ENCODE data around the gene FMN1.

The FMN1 gene

DNA sequence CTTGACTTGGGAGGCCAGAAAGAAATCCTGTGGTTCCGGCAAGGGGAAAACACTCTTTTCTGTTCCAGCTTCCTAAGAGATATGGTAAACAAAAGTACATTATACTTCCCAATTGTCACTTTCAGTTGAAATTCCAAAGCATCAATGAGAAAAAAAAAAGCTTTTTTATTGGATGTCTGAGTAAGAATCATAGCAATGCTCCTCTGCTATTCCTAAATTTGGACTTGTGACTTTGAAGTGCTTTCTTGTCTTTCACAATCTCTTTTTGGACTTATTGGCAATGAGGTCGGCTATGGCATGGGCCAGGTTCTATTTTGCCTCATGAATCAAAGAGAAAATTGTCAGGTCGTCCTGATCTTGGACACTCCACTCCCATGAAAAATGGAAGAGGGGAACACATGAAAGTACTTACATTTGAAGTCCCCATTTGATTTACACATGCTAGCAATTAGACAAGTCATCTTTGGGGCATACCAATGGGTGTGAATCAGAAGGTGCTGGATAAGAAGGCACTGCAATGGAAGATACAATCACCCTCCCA is 306.2 kb downstream of the FMN1 start:
- Histone ChIP-seq H3K27me3 (ENCODE audit: low read depth) (0 out of 2 replicates have a peak, but pooled peaks cover 3% of the 10 kb centered on the region), H3K36me3 (replicated peaks) (no peaks in the 10 kb centered on the region), H3K9me3 (no peaks in the 10 kb centered on the region), H3K4me1 (no peaks in the 10 kb centered on the region), H3K4me3 (no peak overlapping the region)
- no peak for DNase-seq (ENCODE audit: low spot score in 2 of 2)
- in situ Hi-C loops (cut with MboI; ENCODE audit: low sequenced_read_pairs), result no loop called here

DNA sequence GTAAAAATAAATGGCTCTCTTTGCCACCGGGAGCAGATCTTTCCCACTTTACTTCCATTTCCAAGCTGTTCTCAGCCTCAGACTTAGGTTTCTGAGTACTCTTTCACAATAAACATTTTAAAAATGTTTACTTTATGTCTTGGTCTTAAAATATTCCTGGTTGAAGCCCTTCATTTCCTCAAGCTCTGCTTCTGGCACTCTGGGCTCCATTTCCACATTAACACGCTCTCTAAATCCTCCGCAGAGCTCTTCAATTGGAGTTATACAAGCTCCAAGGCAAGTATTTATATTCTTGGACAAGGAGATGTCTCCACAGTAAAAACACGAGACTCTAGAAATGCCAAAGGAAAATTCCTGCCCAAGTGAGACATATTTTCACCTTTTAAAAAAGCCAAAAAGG is 307.4 kb downstream of the FMN1 start:
- DNase-seq (ENCODE audit: low spot score in 2 of 2), result no peak
- Histone ChIP-seq H3K4me3 (no peak overlapping the region), H3K9me3 (no peaks in the 10 kb centered on the region), H3K4me1 (no peaks in the 10 kb centered on the region), H3K36me3 (replicated peaks) (no peaks in the 10 kb centered on the region), H3K27me3 (ENCODE audit: low read depth) (0 out of 2 replicates have a peak, but pooled peaks cover 3% of the 10 kb centered on the region)
- in situ Hi-C loops (cut with MboI; ENCODE audit: low sequenced_read_pairs), result no loop called here

DNA sequence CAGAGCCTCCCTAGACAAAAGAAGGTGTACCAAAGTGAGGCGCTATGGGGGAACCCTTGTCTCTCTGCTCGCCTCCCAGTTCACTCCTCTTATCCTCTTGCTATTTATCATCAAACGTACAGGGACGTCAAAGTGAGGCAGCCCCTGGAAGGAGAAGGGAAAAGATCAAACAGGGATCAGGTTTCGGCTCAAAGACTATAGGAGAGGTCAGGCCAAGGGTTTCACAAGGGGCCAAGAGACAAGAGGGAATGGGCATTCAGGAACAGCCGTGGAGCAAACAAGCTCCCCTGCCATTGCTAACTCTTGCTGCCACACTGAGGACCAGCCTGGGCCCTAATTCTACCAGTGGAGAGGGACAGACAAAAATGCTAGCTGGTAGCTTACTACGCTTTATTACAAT is 308.1 kb downstream of the FMN1 start:
- no peaks in the 10 kb centered on the region for H3K9me3 ChIP-seq

DNA sequence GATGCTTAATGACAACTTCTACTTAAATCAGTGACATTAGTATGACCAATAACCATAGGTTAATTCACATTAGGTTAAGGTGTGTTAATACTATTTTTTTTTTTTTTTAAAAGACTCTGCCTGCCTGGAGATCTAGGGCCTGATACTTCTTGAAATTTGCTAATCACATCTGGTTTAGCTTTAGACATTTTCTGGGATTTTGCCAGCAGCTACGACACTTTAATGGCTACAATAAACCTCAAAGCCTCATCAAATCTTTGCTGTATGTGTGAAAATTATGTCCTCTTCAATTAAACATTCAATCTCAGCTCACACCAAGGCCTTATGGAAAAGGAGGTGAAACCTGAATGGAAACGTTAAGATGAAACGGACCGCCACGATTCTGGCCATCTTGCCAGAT is 308.8 kb downstream of the FMN1 start:
- DNase-seq (ENCODE audit: low spot score in 2 of 2), result no peak
- Histone ChIP-seq H3K9me3 (no peaks in the 10 kb centered on the region), H3K4me3 (no peak overlapping the region), H3K36me3 (replicated peaks) (no peaks in the 10 kb centered on the region), H3K27me3 (ENCODE audit: low read depth) (0 out of 2 replicates have a peak, but pooled peaks cover 3% of the 10 kb centered on the region), H3K4me1 (no peaks in the 10 kb centered on the region)
- in situ Hi-C loops (cut with MboI; ENCODE audit: low sequenced_read_pairs), result no loop called here

More for the DNA sequence above, 308.1 kb downstream of the FMN1 start:
- no peak for DNase-seq (ENCODE audit: low spot score in 2 of 2)
- in situ Hi-C loops (cut with MboI; ENCODE audit: low sequenced_read_pairs), result no loop called here
- H3K4me3 ChIP-seq, result no peak overlapping the region
- H3K4me1 ChIP-seq, result no peaks in the 10 kb centered on the region
- H3K27me3 ChIP-seq (ENCODE audit: low read depth), result 0 out of 2 replicates have a peak, but pooled peaks cover 3% of the 10 kb centered on the region
- no peaks in the 10 kb centered on the region for H3K36me3 ChIP-seq (replicated peaks)

DNA sequence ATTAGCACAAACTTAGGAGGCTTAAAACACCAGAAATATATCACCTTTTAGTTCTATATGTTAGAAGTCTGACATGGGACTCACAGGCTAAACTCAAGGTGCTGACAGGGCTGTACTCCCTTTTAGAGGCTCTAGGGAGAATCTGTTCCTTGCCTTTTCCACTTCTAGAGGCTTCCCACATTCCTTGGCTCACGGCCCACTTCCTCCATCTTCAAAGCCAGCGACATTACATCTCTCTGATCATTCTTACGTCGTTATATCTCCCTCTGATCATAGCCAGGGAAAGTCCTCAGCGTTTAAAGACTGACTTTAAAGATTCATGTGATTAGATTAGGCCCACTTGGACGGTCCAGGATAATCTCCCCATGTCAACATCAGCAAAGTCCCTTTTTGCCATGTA is 310.4 kb downstream of the FMN1 start:
- H3K27me3 ChIP-seq (ENCODE audit: low read depth), result 0 out of 2 replicates have a peak, but pooled peaks cover 3% of the 10 kb centered on the region
- no peaks in the 10 kb centered on the region for H3K4me1 ChIP-seq
- H3K4me3 ChIP-seq, result no peak overlapping the region
- in situ Hi-C loops (cut with MboI; ENCODE audit: low sequenced_read_pairs), result no loop called here
- H3K36me3 ChIP-seq (replicated peaks), result no peaks in the 10 kb centered on the region
- no peaks in the 10 kb centered on the region for H3K9me3 ChIP-seq
- DNase-seq (ENCODE audit: low spot score in 2 of 2), result no peak

DNA sequence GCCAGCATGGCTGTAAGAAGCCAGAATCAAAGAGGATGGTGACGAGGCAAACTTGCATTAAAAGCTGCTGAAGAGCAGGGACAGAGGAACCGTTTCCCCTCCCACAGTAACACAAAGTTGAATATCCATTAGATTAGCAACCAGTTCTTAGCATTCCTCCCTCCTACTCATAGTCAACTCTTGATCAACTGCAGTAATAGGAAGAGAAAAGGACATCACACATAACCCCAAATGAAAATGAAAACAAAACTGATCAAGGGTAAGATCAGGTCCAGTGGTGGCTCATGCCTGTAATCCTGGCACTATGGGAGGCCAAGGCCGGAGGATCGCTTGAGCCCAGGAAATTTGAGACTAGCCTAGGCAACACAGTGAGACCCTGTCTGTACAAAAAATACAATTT is 311.6 kb downstream of the FMN1 start:
- no peaks in the 10 kb centered on the region for H3K9me3 ChIP-seq
- no peak for DNase-seq (ENCODE audit: low spot score in 2 of 2)
- in situ Hi-C loops (cut with MboI; ENCODE audit: low sequenced_read_pairs), result no loop called here
- H3K4me1 ChIP-seq, result no peaks in the 10 kb centered on the region
- no peak overlapping the region for H3K4me3 ChIP-seq
- H3K27me3 ChIP-seq (ENCODE audit: low read depth), result peaks cover 3% of the 10 kb centered on the region; the same call in 1 of the 2 replicates
- no peaks in the 10 kb centered on the region for H3K36me3 ChIP-seq (replicated peaks)

DNA sequence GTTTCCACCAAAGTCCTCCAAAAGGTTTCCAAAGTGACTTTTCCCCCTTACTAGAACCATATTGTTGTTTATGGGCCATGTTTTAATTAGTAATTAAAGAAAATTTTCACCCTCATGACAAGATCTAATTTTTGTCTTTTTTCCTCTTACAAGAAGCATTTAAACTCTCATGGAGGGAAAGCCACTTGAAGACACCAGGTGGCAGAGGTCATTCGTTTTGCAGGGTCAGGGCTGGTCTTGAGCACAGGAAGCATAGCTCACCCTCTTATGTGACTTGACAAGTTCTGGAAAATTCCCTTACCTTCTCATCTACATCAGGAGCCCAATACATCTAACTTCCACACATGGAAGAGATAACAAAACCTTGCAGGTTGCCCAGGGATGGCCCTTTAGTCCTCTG is 313.0 kb downstream of the FMN1 start:
- Histone ChIP-seq H3K4me3 (no peak overlapping the region), H3K27me3 (ENCODE audit: low read depth) (no peaks in the 10 kb centered on the region; the same call in 1 of the 2 replicates), H3K9me3 (no peaks in the 10 kb centered on the region), H3K36me3 (replicated peaks) (no peaks in the 10 kb centered on the region), H3K4me1 (no peaks in the 10 kb centered on the region)
- DNase-seq (ENCODE audit: low spot score in 2 of 2), result no peak
- in situ Hi-C loops (cut with MboI; ENCODE audit: low sequenced_read_pairs), result no loop called here

DNA sequence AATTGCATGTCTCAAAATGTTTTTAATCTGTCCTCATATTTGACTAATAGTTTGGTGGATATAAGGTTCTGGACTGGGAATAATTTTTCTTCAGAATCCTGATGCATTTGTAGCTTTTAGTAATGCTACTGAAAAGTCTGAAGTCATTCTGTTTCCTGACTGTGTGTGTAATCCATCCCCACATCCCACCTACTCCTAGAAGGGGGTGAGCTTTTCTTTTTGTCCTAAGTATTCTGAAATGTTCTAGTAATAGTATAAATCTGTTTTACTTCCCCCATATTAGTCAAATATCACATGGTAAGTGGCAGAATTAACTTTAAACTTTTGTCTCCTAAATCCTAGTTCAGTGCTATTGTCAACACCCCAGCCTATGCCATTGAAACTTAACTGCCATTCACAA is 313.9 kb downstream of the FMN1 start:
- Histone ChIP-seq H3K4me1 (no peaks in the 10 kb centered on the region), H3K9me3 (no peaks in the 10 kb centered on the region), H3K27me3 (ENCODE audit: low read depth) (no peaks in the 10 kb centered on the region; the same call in 1 of the 2 replicates), H3K36me3 (replicated peaks) (no peaks in the 10 kb centered on the region), H3K4me3 (no peak overlapping the region)
- in situ Hi-C loops (cut with MboI; ENCODE audit: low sequenced_read_pairs), result no loop called here
- DNase-seq (ENCODE audit: low spot score in 2 of 2), result no peak

DNA sequence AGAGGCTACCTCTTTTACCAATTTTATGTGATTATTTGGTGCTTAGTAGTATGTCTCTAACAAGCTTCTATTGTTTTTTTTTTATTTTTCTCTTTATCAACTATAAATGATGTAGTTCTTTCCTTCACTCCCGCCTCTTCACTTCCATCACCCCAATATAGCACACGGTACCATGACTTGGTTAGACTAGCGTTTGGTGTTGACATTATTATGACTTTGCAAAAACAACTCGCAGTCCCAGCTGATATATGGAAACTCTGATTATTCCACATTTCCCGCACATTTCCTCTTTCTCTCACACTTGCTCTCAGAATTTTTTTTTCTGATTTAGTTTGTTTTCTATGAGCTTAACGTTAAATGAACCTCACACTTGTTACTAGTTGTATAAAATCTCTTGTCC is 314.5 kb downstream of the FMN1 start:
- Histone ChIP-seq H3K4me3 (no peak overlapping the region), H3K9me3 (no peaks in the 10 kb centered on the region), H3K27me3 (ENCODE audit: low read depth) (no peaks in the 10 kb centered on the region; the same call in 1 of the 2 replicates), H3K36me3 (replicated peaks) (no peaks in the 10 kb centered on the region), H3K4me1 (no peaks in the 10 kb centered on the region)
- in situ Hi-C loops (cut with MboI; ENCODE audit: low sequenced_read_pairs), result no loop called here
- DNase-seq (ENCODE audit: low spot score in 2 of 2), result no peak

DNA sequence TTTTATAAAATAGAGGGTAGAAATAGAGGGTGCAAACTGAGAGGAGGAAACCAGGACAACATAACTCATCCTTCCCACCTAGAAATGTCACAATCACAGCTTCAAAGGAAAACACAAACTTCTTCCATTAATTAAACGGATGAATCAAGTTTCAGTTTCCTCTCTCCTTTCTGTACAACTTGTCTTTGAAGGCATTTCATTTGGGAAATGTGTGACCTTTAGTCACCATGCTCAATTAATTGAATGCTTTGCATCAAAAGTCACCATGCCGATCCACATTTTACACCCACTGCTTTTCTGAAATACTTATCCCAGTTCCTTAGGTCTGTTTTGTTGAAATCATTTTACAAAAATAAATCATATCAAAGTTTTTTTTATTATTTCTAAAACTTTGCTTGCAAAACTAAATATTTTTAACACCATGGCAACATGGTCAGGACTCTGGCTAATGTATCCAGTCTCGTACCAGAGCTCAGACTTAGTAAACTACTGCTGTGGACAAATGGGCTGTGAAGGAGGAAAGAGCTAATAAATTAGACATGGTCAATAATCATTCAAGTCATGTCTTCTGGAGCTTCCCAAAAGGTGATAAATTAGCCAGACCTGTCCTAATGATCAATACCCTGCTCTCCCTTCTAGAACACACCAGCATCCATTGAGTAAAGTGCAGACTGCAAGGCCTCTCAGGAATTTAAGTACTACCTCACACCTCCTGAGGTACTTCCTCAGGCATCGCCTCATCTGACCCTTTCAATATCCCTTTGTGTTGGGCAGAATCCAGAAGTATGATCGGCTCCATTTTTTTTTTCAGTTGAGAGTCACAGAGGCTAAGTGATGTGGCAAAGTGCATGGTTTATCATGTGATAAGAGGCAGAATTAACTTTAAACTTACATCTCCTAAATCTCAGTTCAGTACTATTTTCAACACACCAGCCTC is 315.4 kb downstream of the FMN1 start:
- H3K27me3 ChIP-seq (ENCODE audit: low read depth), result no peaks in the 10 kb centered on the region; the same call in 1 of the 2 replicates
- no peaks in the 10 kb centered on the region for H3K4me1 ChIP-seq
- H3K4me3 ChIP-seq, result no peak overlapping the region
- in situ Hi-C loops (cut with MboI; ENCODE audit: low sequenced_read_pairs), result no loop called here
- H3K9me3 ChIP-seq, result no peaks in the 10 kb centered on the region
- no peaks in the 10 kb centered on the region for H3K36me3 ChIP-seq (replicated peaks)
- DNase-seq (ENCODE audit: low spot score in 2 of 2), result no peak

DNA sequence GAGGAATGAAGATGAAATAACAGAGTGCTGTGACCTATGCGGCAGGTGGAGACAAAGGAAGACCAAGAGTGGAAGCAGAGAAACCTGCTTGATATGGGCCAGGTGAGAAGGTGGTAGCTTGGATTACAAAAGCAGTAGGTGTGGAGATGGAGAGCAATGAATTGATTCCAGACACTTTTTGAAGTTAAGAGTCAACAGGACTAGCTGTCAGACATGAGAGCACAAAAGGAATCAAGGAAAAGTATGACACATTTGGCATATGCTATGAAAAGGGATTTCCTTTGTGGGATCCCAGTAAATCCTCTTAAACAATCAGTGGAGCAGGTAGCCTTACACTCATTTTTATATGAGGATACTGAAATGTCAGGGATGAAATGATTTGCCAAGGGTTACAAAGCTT is 316.2 kb downstream of the FMN1 start:
- Histone ChIP-seq H3K9me3 (no peaks in the 10 kb centered on the region), H3K4me3 (no peak overlapping the region), H3K36me3 (replicated peaks) (no peaks in the 10 kb centered on the region), H3K4me1 (no peaks in the 10 kb centered on the region), H3K27me3 (ENCODE audit: low read depth) (no peaks in the 10 kb centered on the region; the same call in 1 of the 2 replicates)
- in situ Hi-C loops (cut with MboI; ENCODE audit: low sequenced_read_pairs), result no loop called here
- no peak for DNase-seq (ENCODE audit: low spot score in 2 of 2)

DNA sequence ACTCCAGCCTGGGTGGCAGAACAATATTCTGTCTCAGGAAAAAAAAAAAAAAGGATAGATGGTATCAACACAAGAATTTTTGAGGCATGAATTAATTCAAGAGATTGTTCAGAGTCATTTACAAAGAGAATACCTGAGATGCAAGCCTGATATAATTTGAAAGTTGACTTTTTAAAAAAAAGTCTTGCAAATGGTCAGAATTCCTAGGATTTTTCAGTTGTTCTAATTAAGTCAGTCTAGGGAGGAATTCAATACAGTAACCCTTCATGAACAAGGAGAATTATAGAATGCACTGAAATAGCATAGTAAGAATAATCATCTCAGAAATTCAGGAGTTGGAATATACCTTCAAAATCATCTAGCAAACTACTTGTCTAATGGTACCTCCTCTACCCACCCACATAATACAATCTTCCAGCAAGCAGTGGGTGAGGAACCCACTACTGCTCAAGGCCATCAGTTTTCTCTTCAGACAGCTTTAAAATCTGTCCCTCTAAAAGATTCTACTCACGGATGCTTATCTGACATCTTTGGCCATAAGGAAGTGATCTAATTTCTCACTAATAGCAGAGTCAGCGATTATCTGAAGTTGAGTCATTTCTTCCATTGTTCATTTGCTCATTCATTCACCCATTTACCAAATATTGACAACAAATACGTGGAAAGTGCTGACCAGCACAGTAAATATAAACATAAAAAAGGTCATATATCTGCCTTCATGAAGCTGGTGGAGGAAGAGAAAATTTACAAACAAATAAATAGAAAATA is 317.1 kb downstream of the FMN1 start:
- no peaks in the 10 kb centered on the region for H3K4me1 ChIP-seq
- no peak overlapping the region for H3K4me3 ChIP-seq
- no peak for DNase-seq (ENCODE audit: low spot score in 2 of 2)
- no peaks in the 10 kb centered on the region; the same call in 1 of the 2 replicates for H3K27me3 ChIP-seq (ENCODE audit: low read depth)
- no peaks in the 10 kb centered on the region for H3K9me3 ChIP-seq
- in situ Hi-C loops (cut with MboI; ENCODE audit: low sequenced_read_pairs), result no loop called here
- H3K36me3 ChIP-seq (replicated peaks), result no peaks in the 10 kb centered on the region

DNA sequence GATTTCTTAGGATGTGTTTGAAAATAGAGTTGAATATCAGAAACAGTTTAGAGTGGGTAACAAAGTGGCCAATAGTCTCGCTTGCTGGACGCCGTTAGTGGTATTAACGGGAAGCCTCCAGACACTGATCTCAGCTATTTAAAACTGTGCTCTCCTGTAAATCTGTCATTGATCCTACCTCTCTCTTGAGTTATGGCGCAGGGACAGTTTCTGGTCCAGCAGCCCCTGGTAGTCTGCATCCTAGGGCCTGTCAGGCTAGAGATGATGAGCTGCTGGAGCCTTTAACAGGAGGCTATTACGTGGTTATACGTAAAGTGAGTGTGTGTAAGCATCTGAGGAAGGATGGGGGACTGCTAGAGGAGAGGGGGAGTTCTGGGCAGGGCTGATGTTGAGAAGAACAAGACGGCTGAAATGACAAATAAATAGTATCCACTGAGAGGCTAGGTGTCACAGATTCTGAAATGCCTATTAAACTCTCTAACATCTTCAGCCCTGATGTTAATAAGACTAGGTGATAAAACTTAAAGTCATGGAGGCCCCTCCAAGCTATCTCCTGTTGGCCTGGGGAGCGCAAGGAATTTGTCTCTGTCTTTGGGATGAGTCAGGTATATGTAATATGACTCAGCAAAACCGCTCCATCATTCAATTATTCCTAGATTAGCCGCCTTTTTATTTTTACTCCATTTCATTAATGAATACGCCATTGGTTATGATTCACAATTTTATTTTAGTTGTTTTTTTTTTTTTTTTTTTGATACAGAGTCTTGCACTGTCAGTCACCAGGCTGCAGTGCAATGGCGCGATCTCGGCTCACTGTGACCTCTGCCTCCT is 321.0 kb downstream of the FMN1 start:
- H3K36me3 ChIP-seq (replicated peaks), result no peaks in the 10 kb centered on the region
- DNase-seq (ENCODE audit: low spot score in 2 of 2), result no peak

More for the DNA sequence above, 321.0 kb downstream of the FMN1 start:
- no peaks in the 10 kb centered on the region; the same call in 1 of the 2 replicates for H3K27me3 ChIP-seq (ENCODE audit: low read depth)
- H3K9me3 ChIP-seq, result no peaks in the 10 kb centered on the region
- no peak overlapping the region for H3K4me3 ChIP-seq
- no peaks in the 10 kb centered on the region for H3K4me1 ChIP-seq
- in situ Hi-C loops (cut with MboI; ENCODE audit: low sequenced_read_pairs), result no loop called here

Measured in HAP-1 (cell line).